HG02798 (cell line): Measurements from ENCODE around the gene KRTAP3-1.
"Not testable (repeated sequence)": the region's sequence is repeated elsewhere in the genome, so short reads cannot be mapped to it uniquely, and the experiment has no call there.

Experiments
- ATAC-seq: cut with Tn5 transposase; IDR thresholded peaks from one replicate; pipeline ENCODE4 v1.9.1; 2021; ENCODE audit warnings: mild to moderate bottlenecking; ENCODE audit not compliant: unreplicated experiment, poor library complexity

KRTAP3-1 gene

DNA sequence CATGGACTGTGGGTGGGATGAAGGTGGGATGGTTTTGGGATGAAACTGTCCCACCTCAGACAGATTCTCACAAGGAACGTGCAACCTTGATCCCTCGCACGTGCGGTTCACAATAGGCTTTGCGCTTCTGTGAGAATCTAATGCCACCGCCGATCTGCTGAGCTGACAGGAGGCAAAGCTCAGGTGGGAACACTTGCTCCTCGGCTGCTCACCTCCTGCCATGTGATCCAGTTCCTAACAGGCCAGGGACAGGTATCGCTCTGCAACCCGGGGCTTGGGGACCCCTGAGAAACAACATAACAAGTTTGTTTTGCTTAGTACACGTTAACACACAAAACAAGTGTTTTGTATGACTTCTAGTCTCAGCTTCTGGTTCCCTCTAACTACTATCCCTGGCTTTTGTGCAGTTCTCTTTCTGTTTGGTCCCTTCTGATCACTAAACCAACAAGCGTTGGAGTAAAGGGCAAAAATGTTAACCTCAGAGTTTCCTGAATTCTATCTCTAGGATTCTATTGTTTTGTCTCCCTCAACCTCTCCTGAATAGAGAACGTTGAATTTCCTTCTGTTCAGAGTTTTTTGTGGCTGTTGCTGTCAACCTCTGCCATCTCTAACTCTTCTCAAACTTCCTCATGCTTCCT, 7.8 kb upstream of the KRTAP3-1 start:
- ATAC-seq, result no peak

- no peak for ATAC-seq
Observed at GRCh38 chr17:41015454-41015853, 6.5 kb upstream of the KRTAP3-1 start.

- ATAC-seq, result no peak
Observed at GRCh38 chr17:41013606-41014005, 4.7 kb upstream of the KRTAP3-1 start.

- ATAC-seq, result no peak
Observed at GRCh38 chr17:41013181-41013580, 4.3 kb upstream of the KRTAP3-1 start.

DNA sequence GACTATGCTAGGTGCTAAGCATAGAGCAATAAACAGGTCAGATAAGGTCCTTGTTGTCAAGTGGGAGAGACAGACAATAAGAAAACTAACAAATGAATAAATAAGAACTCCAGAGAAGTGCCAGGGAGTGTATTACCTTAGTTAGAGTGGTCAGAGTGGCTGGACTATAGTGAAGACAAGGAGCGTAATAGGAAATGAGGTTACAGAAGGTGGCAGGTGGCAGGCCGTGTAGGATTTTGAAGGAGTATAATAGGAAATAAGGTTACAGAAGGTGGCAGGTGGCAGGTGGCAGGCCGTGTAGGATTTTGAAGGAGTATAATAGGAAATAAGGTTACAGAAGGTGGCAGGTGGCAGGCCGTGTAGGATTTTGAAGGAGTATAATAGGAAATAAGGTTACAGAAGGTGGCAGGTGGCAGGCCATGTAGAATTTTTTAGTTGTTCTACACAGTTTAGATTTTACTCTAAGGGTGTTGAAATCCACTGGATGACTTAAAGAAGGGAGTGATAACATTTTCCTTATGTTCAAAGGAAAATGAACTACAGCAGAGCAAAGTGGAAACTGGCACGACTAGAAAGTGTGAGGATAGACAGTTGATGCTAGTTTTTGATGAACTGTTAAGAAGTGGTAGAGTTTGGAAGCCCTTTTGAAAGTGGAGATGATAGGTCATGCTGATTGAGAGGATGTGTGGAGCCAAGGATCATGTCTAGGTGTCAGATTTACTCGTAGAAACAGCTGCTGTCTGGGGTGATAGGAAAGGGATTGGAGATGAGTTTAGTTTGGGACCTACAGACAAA, 3.6 kb upstream of the KRTAP3-1 start:
- ATAC-seq, result no peak

DNA sequence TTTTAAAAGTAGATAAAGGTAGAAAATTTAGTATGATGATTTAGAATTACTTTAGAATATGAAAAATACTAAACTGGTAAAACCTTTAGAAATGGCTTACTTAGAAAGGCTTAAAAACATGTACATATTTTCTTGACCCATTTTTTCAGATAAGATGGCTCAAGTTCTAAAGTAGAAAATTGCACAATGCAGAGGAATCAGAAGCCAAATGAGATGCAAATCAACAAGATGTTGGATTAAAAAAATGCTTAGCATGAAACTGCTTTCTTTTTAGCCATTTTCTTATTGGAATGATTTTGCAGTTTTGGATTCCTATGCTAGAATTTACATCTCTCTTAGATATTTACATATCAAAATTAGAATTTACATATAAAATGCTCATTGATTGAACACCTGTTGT, 1.5 kb upstream of the KRTAP3-1 start:
- ATAC-seq, result no peak

- ATAC-seq, result no peak
Observed at GRCh38 chr17:41009936-41010335, 1.0 kb upstream of the KRTAP3-1 start.

- ATAC-seq, result no peak
Observed at GRCh38 chr17:41009301-41009760, 403 bp upstream of the KRTAP3-1 start.

- ATAC-seq, result no peak
Observed at GRCh38 chr17:41004397-41004796, 4.5 kb downstream of the KRTAP3-1 start.

GRCh38 chr17:41003926-41004325, 5.0 kb downstream of the KRTAP3-1 start:
- no peak for ATAC-seq

GRCh38 chr17:41002814-41003213, 6.1 kb downstream of the KRTAP3-1 start:
- no peak for ATAC-seq

GRCh38 chr17:41001795-41002194, 7.1 kb downstream of the KRTAP3-1 start:
- ATAC-seq, result no peak

- not testable (repeated sequence) for ATAC-seq
Observed at GRCh38 chr17:40999563-40999962, 9.4 kb downstream of the KRTAP3-1 start, which contains the start of gene KRTAP3-2. Gene KRTAP3-2, minus strand, starts transcription at chr17:40999906. Its CDS starts 53 bp downstream, at chr17:40999853.

GRCh38 chr17:40997361-40997760, 11.6 kb downstream of the KRTAP3-1 start:
- no peak for ATAC-seq

GRCh38 chr17:40996829-40997228, 12.1 kb downstream of the KRTAP3-1 start:
- ATAC-seq, result no peak

DNA sequence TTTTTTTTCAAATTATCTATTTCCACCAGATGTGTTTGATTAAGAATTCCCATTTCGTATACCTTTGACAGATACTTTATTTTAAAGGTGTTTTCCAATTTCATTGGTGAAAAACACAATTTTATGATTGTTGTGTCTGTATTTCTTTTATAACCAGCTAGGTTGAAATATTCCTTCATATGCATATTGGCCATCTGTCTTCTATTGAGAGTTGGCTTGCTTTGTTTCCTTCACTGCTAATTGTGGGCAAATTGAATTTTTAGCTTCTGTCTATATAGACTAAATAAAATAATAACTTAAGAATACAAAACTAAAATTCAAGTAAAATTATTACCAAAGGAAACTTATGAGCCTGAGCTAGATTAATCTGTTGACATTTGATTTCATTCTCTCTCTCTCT, 13.8 kb downstream of the KRTAP3-1 start:
- ATAC-seq, result no peak

GRCh38 chr17:40993839-40994238, 15.1 kb downstream of the KRTAP3-1 start, which contains the start of gene KRTAP3-3:
Gene KRTAP3-3, minus strand, starts transcription at chr17:40994164. Its CDS starts 67 bp downstream, at chr17:40994097.
- no peak for ATAC-seq

- ATAC-seq, result no peak
Observed at GRCh38 chr17:40993084-40993483, 15.8 kb downstream of the KRTAP3-1 start.

- ATAC-seq, result no peak
Observed at GRCh38 chr17:40992666-40993065, 16.3 kb downstream of the KRTAP3-1 start.

DNA sequence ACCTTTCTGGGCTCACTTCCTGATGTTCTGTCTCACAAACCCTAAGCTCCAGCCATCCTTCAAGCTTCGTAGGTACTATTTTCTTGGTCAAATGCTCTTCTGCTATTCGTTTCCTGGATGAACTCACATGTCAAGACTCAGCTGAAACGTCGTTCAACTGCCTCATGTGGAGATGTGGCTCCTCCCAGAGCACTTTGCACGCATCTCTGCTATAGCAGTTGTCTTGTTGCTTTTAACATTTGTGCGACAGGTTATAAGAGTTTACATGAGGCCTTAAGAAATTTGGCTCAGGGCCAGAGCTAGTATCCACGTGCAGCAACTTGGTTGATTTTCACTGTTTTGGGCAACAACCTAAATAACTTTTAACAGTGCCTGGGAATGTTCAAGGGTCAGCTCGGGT, 22.0 kb downstream of the KRTAP3-1 start:
- ATAC-seq, result no peak

DNA sequence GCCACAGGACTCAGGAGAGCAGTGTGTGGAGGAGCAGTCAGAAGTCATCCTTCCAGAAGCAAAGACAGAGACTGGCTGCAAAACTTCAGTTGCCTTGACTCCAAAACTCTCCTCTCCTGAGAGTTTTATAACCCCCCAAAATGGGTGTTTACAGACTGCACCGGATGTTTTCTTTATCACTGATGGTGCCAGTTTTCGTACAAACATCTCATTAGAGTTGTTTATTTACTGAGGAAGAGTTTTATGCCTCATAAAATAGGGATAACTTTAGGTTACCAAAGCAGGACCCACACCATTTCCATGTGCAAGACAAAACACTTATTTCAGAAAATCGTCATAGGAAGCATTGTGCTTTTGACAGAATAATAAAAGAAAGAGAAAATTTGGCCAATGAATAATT, 24.7 kb downstream of the KRTAP3-1 start, which contains the start of gene KRT40:
Gene KRT40, minus strand, starts transcription at position 101 of the 400 bp plus-strand sequence. Its CDS starts 53 bp downstream, at position 48.
- ATAC-seq, result no peak
